Endodermal cell (in vitro differentiated cells): ENCODE measurements around the gene TLR4. TPM values are rescaled to one million over a fixed set of nuclear protein-coding genes. Genes with fewer than 3 reads are reported as not detected.

Source experiments
- DNase-seq: peaks from one replicate; pipeline ENCODE4 v3.0.0-alpha.2; 2017
- H3K27ac ChIP-seq: 2 replicates; pipeline ENCODE4 v1.5.1; 2013; ENCODE audit warnings: mild to moderate bottlenecking, low read depth, low read length, moderate library complexity
- H3K27me3 ChIP-seq: 2 replicates; pipeline ENCODE4 v1.6.1; 2013; ENCODE audit warnings: mild to moderate bottlenecking, low read length, moderate library complexity; ENCODE audit not compliant: insufficient read depth, control insufficient read depth, poor library complexity, severe bottlenecking
- H3K36me3 ChIP-seq: 2 replicates; pipeline ENCODE4 v1.7.0; 2013; ENCODE audit warnings: mild to moderate bottlenecking, low read length, moderate library complexity; ENCODE audit not compliant: control insufficient read depth, insufficient read depth
- H3K4me1 ChIP-seq: one replicate; pipeline ENCODE4 v1.7.0; 2013; ENCODE audit warnings: low read length; ENCODE audit not compliant: control insufficient read depth, insufficient read depth
- H3K4me3 ChIP-seq: 2 replicates; pipeline ENCODE4 v1.5.1; 2013; ENCODE audit warnings: mild to moderate bottlenecking, low read length, moderate library complexity
- H3K9ac ChIP-seq: 2 replicates; pipeline ENCODE4 v1.6.1; 2013; ENCODE audit warnings: mild to moderate bottlenecking, low read length, moderate library complexity; ENCODE audit not compliant: poor library complexity, severe bottlenecking; ENCODE audit errors: extremely low read depth
- H3K9me3 ChIP-seq: 2 replicates; pipeline ENCODE4 v1.6.1; 2013; ENCODE audit warnings: mild to moderate bottlenecking, low read length, moderate library complexity; ENCODE audit not compliant: control insufficient read depth
- H3K27ac Mint-ChIP-seq: 2 replicates; pipeline ENCODE4 v1.8.0; 2020; ENCODE audit warnings: mixed read lengths
- H3K27me3 Mint-ChIP-seq: 2 replicates; pipeline ENCODE4 v1.8.0; 2021; ENCODE audit warnings: mild to moderate bottlenecking, mixed read lengths; ENCODE audit not compliant: insufficient read depth
- H3K36me3 Mint-ChIP-seq: 2 replicates; pipeline ENCODE4 v1.8.0; 2020; ENCODE audit warnings: low read depth, mixed read lengths
- H3K4me1 Mint-ChIP-seq: 2 replicates; pipeline ENCODE4 v1.8.0; 2020; ENCODE audit warnings: mixed read lengths
- H3K4me3 Mint-ChIP-seq: 2 replicates; pipeline ENCODE4 v1.8.0; 2020; ENCODE audit warnings: mild to moderate bottlenecking, moderate library complexity, mixed read lengths
- H3K9me3 Mint-ChIP-seq: 2 replicates; pipeline ENCODE4 v1.8.0; 2020; ENCODE audit warnings: mild to moderate bottlenecking, mixed read lengths
- WGBS, 2 experiments: methylation state at CpG; one replicate each; pipeline versions ENCODE4 v1.1.5 to v1.1.7; 2013; ENCODE audit warnings: missing lambda C conversion rate in 2 of 2, mixed read lengths in 1 of 2; ENCODE audit not compliant: insufficient coverage in 1 of 2, insufficient read length in 1 of 2; 5-methylcytosine and 5-hydroxymethylcytosine counted together
- total RNA-seq, 2 donors: library from RNA; stranded (reverse); fragmentation: NEBNext Ultra II Directional in 1 of 2; extraction: Animal tissue kit (Norgen Biotek cat#: 25700) in 1 of 2; gene quantifications; 2 replicates in 1 of 2; 3 replicates in 1 of 2; pipeline ENCODE4 v1.2.1, GENCODE V29; 2021
- TF ChIP-seq, protein P1 (sequence below): fragments of 200-600 bp; sonication (generic); conservative IDR thresholded peaks from 2 replicates; pipeline ENCODE4 v1.5.0; 2021; ENCODE audit warnings: antibody characterized with exemption, mild to moderate bottlenecking

TLR4 gene
- total RNA-seq, 2 donors from 2014 or later = 0.07 TPM; not detected in 1

DNA sequence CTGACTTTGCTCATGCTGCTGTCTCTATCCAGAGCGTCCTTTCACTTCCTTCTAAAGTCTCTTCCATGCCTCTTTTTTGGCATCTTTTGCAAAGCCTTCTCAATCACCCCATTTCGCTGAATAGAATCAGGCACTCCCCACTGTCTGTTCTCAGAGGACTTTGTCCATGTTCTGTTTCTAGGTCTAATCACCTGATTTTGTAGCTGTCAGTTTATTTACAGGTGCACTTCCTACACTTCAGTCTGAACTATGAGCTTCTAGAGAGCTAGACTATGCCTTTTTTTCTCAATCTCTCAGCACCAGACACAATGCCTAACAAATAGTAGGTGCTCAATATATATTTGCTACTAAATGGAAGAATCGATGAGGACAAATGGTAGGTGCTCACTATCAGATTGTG, 29.9 kb downstream of the TLR4 start:
- no peaks in the 10 kb centered on the region for H3K27me3 ChIP-seq
- WGBS, 2 experiments = 92 to 97% methylated on average over 2 to 3 of the region's 3 CpGs
- Mint-ChIP-seq H3K4me1 (peaks cover 41% of the 10 kb centered on the region), H3K36me3 (no peaks in the 10 kb centered on the region), H3K4me3 (no peak overlapping the region), H3K27ac (no peak overlapping the region), H3K27me3 (peaks cover 5% of the 10 kb centered on the region), H3K9me3 (no peaks in the 10 kb centered on the region)
- no peak overlapping the region for H3K4me3 ChIP-seq
- H3K4me1 ChIP-seq = peaks cover 26% of the 10 kb centered on the region
- H3K9ac ChIP-seq = no peak overlapping the region
- DNase-seq = no peak
- H3K9me3 ChIP-seq = no peaks in the 10 kb centered on the region
- TF ChIP-seq, protein P1, sequence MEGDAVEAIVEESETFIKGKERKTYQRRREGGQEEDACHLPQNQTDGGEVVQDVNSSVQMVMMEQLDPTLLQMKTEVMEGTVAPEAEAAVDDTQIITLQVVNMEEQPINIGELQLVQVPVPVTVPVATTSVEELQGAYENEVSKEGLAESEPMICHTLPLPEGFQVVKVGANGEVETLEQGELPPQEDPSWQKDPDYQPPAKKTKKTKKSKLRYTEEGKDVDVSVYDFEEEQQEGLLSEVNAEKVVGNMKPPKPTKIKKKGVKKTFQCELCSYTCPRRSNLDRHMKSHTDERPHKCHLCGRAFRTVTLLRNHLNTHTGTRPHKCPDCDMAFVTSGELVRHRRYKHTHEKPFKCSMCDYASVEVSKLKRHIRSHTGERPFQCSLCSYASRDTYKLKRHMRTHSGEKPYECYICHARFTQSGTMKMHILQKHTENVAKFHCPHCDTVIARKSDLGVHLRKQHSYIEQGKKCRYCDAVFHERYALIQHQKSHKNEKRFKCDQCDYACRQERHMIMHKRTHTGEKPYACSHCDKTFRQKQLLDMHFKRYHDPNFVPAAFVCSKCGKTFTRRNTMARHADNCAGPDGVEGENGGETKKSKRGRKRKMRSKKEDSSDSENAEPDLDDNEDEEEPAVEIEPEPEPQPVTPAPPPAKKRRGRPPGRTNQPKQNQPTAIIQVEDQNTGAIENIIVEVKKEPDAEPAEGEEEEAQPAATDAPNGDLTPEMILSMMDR = no peak
- no peak overlapping the region for H3K27ac ChIP-seq
- H3K36me3 ChIP-seq = no peaks in the 10 kb centered on the region

DNA sequence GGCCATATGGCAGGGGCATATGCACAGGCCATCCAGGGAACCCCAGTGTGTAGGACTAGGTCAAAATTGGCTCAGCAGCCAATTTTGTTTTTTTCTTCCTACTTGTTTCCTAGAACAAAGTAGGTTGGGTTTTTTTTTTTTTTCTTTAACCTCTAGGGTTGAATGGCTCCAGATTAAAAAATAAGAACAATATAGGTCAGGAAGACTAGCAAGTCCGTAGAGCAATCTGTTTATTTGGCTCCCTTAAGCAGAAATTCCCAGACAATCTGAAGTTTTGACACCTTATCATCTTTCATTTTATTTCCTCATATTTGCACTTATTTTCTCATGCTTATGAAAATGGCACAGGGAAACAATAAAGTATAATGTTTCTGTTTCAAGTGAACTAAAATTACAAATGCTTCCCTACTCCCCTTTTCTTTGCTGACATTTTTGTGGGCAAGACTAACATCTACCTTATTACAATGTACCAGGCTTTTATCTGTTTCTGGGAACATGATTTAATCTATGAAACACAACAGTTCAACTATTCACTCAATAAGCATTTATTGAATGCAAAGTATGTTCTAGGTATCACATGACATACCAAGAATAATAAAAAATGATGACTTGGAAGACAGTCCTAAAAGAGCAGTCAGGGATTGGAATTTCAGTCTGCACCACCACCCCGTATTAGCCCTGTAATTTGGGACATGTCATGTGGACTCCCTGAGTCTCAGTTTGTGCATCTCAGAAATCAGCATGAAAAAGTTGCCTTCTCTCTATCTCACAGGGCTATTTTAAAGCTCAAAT, 30.5 kb downstream of the TLR4 start:
- Histone ChIP-seq H3K27me3 (no peaks in the 10 kb centered on the region), H3K36me3 (no peaks in the 10 kb centered on the region), H3K4me3 (no peak overlapping the region), H3K27ac (no peak overlapping the region), H3K9me3 (no peaks in the 10 kb centered on the region), H3K9ac (no peak overlapping the region), H3K4me1 (peaks cover 26% of the 10 kb centered on the region)
- Mint-ChIP-seq H3K4me3 (no peak overlapping the region), H3K4me1 (peaks cover 37% of the 10 kb centered on the region), H3K27me3 (peaks cover 5% of the 10 kb centered on the region), H3K27ac (no peak overlapping the region), H3K36me3 (no peaks in the 10 kb centered on the region), H3K9me3 (no peaks in the 10 kb centered on the region)
- 88 to 95% methylated on average over 2 of the region's 2 CpGs for WGBS, 2 experiments
- TF ChIP-seq, protein P1 = no peak
- no peak for DNase-seq

DNA sequence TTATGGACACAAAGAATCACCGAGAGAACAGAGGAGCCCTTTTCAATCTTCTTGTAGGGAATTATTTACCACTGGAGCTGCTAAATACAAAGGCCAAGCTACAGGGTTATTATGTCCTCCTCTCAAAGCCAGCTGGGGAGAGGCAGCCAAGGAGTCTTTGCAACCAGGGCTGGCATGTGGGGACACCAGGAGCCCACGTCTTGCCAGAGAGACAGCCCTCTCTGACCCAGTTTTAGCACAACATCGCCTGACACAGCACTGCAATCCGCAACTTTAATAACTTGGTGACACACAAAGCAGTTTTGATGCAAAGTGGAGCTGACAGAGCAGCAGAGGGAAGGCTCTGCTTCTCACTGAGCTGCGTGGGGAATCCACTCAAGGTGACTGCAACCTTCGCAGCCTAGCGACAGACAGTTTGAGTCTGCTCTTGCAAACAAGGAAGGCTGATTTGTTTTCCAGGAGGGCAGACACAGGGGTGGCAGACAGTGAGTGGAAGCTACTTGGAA, 33.6 kb downstream of the TLR4 start:
- 70 to 78% methylated on average over 5 to 7 of the region's 7 CpGs for WGBS, 2 experiments
- H3K9me3 Mint-ChIP-seq = no peaks in the 10 kb centered on the region
- no peak overlapping the region for H3K9ac ChIP-seq

More for the DNA sequence above, 33.6 kb downstream of the TLR4 start:
- Histone ChIP-seq H3K27me3 (peaks cover 6% of the 10 kb centered on the region), H3K27ac (peak overlapping the region; percentile 25), H3K4me1 (peaks cover 7% of the 10 kb centered on the region), H3K9me3 (no peaks in the 10 kb centered on the region), H3K36me3 (no peaks in the 10 kb centered on the region), H3K4me3 (no peak overlapping the region)
- TF ChIP-seq, protein P1 = no peak
- H3K4me3 Mint-ChIP-seq = no peak overlapping the region
- DNase-seq = no peak
- H3K36me3 Mint-ChIP-seq = no peaks in the 10 kb centered on the region
- H3K27ac Mint-ChIP-seq = no peak overlapping the region
- peaks cover 22% of the 10 kb centered on the region for H3K4me1 Mint-ChIP-seq
- H3K27me3 Mint-ChIP-seq = peaks cover 17% of the 10 kb centered on the region
